Esophagus squamous epithelium (tissue), 4 donors: ENCODE measurements around the gene ST7.

Source experiments
- CTCF ChIP-seq, 6 experiments: fragments of 450-650 bp in 4 of 6; fragments of 200-600 bp in 2 of 6; sonication (generic) in 2 of 6; IDR thresholded peaks; one replicate each; pipeline ENCODE4 v1.5.1; 2016 to 2019; ENCODE audit warnings: antibody characterized with exemption in 6 of 6, mild to moderate bottlenecking in 4 of 6, moderate library complexity in 4 of 6
- POLR2A ChIP-seq, 4 donors: fragments of 450-650 bp; IDR thresholded peaks; one replicate each; pipeline ENCODE4 v1.6.1; 2017; ENCODE audit warnings: antibody characterized with exemption in 4 of 4, mild to moderate bottlenecking in 4 of 4, moderate library complexity in 3 of 4

DNA sequence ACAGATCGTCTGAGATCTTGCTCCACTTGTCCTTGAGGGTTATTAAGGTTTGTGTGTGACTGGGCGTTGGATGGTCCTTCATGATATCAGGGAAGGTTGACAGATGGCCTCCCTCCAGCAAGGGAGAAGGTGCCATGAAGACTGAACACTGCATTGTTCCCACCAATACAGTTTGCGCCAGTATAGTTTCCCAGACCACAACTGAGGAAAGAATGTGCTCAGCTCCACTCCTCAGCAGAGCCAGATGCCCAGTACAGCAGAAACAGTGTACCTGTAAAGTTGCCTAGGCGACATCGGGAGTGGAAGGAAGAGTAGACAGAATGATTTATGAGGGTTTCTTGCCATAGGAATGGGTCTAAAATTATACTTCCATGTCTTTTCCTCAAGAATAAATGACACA is 137.5 kb downstream of the ST7 start:
- TF ChIP-seq POLR2A (IDR thresholded peaks at IDR 0.05) (no peak), CTCF (IDR thresholded peaks at IDR 0.05) (no peak)
